Progenitor cell of endocrine pancreas (in vitro differentiated cells): Measurements from ENCODE around the gene DPP10. TPM values are rescaled to one million over a fixed set of nuclear protein-coding genes. Genes with fewer than 3 reads are reported as not detected.

Experiments
- DNase-seq: peaks from one replicate; pipeline ENCODE4 v3.0.0; 2021; ENCODE audit warnings: low spot score; ENCODE audit not compliant: unreplicated experiment
- H3K27ac Mint-ChIP-seq: 2 replicates; pipeline ENCODE4 v1.8.0; 2021; ENCODE audit warnings: mild to moderate bottlenecking, moderate library complexity, mixed read lengths
- H3K27me3 Mint-ChIP-seq: 2 replicates; pipeline ENCODE4 v1.8.0; 2021; ENCODE audit warnings: mixed read lengths
- H3K36me3 Mint-ChIP-seq: 2 replicates; pipeline ENCODE4 v1.8.0; 2022; ENCODE audit warnings: mixed read lengths; ENCODE audit not compliant: insufficient read depth
- H3K4me1 Mint-ChIP-seq: 2 replicates; pipeline ENCODE4 v1.8.0; 2021; ENCODE audit warnings: low read depth, mixed read lengths
- H3K4me3 Mint-ChIP-seq: 2 replicates; pipeline ENCODE4 v1.8.0; 2021; ENCODE audit warnings: low read depth, mild to moderate bottlenecking, moderate library complexity, mixed read lengths
- H3K9me3 Mint-ChIP-seq: 2 replicates; pipeline ENCODE4 v1.8.0; 2021; ENCODE audit warnings: low read depth, mixed read lengths
- total RNA-seq: library from RNA; stranded (reverse); gene quantifications from 2 replicates; pipeline ENCODE4 v1.2.1, GENCODE V29; 2021
- TF ChIP-seq, protein P1 (sequence below): fragments of 200-600 bp; sonication (generic); IDR thresholded peaks from one replicate; pipeline ENCODE4 v1.5.0; 2021; ENCODE audit warnings: antibody characterized with exemption, mild to moderate bottlenecking; ENCODE audit not compliant: unreplicated experiment

Gene DPP10
- total RNA-seq, 1 donor from 2014 or later = 44.6 TPM

DNA sequence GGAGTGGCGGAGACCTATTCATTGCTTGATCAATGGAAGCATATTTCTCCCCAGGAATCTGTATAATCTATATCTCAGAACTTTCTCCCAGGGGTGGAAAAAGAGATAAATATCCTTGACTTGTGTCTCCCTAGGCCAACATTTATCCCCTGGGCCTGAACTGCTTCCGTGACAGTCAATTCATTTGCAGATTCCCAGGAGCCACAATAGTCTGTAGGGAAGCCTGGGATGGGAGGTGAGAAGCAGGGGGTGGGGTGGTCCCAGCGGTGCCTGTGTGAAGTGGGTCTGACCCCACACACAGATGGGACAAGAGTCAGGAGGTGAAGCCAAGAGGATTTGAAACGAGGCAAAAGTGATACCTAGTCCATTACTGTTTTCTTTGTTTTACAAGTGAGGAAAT is 166.8 kb downstream of the DPP10 start:
- DNase-seq = no peak
- H3K27me3 Mint-ChIP-seq = peaks cover 18% of the 10 kb centered on the region
- TF ChIP-seq, protein P1, sequence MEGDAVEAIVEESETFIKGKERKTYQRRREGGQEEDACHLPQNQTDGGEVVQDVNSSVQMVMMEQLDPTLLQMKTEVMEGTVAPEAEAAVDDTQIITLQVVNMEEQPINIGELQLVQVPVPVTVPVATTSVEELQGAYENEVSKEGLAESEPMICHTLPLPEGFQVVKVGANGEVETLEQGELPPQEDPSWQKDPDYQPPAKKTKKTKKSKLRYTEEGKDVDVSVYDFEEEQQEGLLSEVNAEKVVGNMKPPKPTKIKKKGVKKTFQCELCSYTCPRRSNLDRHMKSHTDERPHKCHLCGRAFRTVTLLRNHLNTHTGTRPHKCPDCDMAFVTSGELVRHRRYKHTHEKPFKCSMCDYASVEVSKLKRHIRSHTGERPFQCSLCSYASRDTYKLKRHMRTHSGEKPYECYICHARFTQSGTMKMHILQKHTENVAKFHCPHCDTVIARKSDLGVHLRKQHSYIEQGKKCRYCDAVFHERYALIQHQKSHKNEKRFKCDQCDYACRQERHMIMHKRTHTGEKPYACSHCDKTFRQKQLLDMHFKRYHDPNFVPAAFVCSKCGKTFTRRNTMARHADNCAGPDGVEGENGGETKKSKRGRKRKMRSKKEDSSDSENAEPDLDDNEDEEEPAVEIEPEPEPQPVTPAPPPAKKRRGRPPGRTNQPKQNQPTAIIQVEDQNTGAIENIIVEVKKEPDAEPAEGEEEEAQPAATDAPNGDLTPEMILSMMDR = no peak
- H3K36me3 Mint-ChIP-seq = no peaks in the 10 kb centered on the region
- H3K4me3 Mint-ChIP-seq = no peak overlapping the region
- no peaks in the 10 kb centered on the region for H3K4me1 Mint-ChIP-seq
- no peak overlapping the region for H3K27ac Mint-ChIP-seq
- H3K9me3 Mint-ChIP-seq = no peaks in the 10 kb centered on the region

DNA sequence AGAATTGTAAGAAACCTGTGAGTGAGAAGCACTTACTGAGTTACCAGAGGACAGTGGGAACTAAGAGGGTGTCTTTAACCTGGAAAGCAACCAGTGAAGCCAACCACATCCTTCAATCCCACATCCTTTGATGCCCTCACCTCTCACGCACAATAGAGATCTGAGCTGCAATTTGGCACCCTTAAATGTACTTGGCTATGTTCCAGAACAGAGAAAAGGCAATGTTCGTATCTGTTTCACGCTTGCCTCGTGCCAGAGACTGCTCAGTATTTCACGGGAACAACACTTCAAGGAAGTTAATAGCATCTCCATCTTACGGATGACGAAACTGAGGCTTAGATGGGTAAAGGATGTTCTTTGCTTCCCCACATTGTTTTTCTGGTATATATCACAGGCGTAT is 167.4 kb downstream of the DPP10 start:
- no peaks in the 10 kb centered on the region for H3K4me1 Mint-ChIP-seq
- H3K27ac Mint-ChIP-seq = no peak overlapping the region
- TF ChIP-seq, protein P1 = no peak
- H3K36me3 Mint-ChIP-seq = no peaks in the 10 kb centered on the region
- no peak overlapping the region for H3K4me3 Mint-ChIP-seq
- H3K9me3 Mint-ChIP-seq = no peaks in the 10 kb centered on the region
- no peak for DNase-seq
- peaks cover 18% of the 10 kb centered on the region for H3K27me3 Mint-ChIP-seq

DNA sequence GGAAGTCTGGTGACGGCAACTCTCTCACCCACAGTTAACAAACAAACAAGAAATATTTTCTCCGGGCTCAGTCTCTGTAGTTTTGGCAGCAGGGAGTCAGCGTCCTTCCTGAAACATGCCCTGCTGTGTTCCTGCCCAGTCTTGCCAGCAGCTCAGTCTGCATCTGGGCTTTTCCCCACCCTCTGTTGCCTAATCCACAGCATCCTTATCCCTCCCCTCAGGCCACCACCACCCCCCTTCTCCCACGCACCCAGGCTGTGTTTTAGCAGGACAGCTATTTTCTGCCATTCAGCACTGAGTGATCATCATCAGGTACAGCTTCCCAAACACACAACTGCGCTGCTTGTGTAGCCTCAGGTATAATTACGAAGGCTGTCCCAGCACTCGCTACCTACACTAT is 168.2 kb downstream of the DPP10 start:
- Mint-ChIP-seq H3K27me3 (peaks cover 18% of the 10 kb centered on the region), H3K4me3 (no peak overlapping the region), H3K27ac (no peak overlapping the region), H3K4me1 (no peaks in the 10 kb centered on the region), H3K9me3 (no peaks in the 10 kb centered on the region), H3K36me3 (no peaks in the 10 kb centered on the region)
- DNase-seq = no peak
- TF ChIP-seq, protein P1 = no peak

DNA sequence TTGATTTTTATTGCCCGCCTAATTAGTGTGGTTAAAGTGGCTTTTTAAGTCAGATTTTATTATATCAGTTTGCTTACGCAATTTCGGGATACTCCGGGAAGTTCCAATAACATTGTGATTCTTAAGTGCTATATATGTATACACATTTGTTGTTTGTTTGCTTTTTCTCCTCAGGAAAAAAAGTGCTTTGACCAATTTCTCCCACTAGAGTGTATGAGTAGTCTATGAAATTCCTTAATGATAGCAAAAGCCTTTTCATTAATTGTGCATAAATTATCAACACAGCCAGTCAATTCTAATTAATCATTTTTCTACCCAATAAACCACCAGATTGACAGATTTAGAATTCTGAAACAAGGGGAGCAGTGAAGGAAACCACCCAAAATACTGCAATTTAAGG is 172.2 kb downstream of the DPP10 start:
- no peak for DNase-seq
- H3K27ac Mint-ChIP-seq = no peak overlapping the region
- H3K36me3 Mint-ChIP-seq = no peaks in the 10 kb centered on the region
- TF ChIP-seq, protein P1 = no peak
- H3K4me3 Mint-ChIP-seq = no peak overlapping the region
- peaks cover 2% of the 10 kb centered on the region for H3K4me1 Mint-ChIP-seq
- H3K27me3 Mint-ChIP-seq = peaks cover 15% of the 10 kb centered on the region
- H3K9me3 Mint-ChIP-seq = no peaks in the 10 kb centered on the region

DNA sequence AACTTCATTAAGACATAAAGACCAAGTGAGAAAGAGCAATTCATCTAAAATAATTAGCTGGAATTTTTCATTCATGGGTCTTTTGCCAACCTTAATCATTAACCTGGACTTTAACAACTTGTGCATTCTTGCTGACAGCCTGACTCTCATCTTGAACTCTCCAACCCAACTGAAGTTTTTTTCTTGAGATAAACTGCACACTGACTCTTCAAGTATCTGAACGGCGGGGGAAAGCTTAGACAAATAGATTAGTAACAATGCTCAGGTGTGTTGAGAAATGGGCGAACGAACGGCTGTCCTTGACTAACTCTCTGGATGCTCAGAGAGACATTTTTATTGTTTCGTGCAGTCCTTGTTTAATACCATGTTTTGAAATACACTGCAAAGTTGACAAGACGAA is 186.0 kb downstream of the DPP10 start:
- peaks cover 3% of the 10 kb centered on the region for H3K9me3 Mint-ChIP-seq
- peaks cover 4% of the 10 kb centered on the region for H3K27me3 Mint-ChIP-seq
- no peaks in the 10 kb centered on the region for H3K36me3 Mint-ChIP-seq
- no peak for DNase-seq
- no peak overlapping the region for H3K27ac Mint-ChIP-seq
- H3K4me1 Mint-ChIP-seq = peaks cover 6% of the 10 kb centered on the region
- no peak overlapping the region for H3K4me3 Mint-ChIP-seq
- TF ChIP-seq, protein P1 = no peak
